Progenitor cell of endocrine pancreas (in vitro differentiated cells): ENCODE measurements around the gene CNTNAP2. TPM values are rescaled to one million over a fixed set of nuclear protein-coding genes. Genes with fewer than 3 reads are reported as not detected.

Source experiments
- DNase-seq: peaks from one replicate; pipeline ENCODE4 v3.0.0; 2021; ENCODE audit warnings: low spot score; ENCODE audit not compliant: unreplicated experiment
- H3K27ac Mint-ChIP-seq: 2 replicates; pipeline ENCODE4 v1.8.0; 2021; ENCODE audit warnings: mild to moderate bottlenecking, moderate library complexity, mixed read lengths
- H3K27me3 Mint-ChIP-seq: 2 replicates; pipeline ENCODE4 v1.8.0; 2021; ENCODE audit warnings: mixed read lengths
- H3K36me3 Mint-ChIP-seq: 2 replicates; pipeline ENCODE4 v1.8.0; 2022; ENCODE audit warnings: mixed read lengths; ENCODE audit not compliant: insufficient read depth
- H3K4me1 Mint-ChIP-seq: 2 replicates; pipeline ENCODE4 v1.8.0; 2021; ENCODE audit warnings: low read depth, mixed read lengths
- H3K4me3 Mint-ChIP-seq: 2 replicates; pipeline ENCODE4 v1.8.0; 2021; ENCODE audit warnings: low read depth, mild to moderate bottlenecking, moderate library complexity, mixed read lengths
- H3K9me3 Mint-ChIP-seq: 2 replicates; pipeline ENCODE4 v1.8.0; 2021; ENCODE audit warnings: low read depth, mixed read lengths
- CTCF ChIP-seq: fragments of 200-600 bp; sonication (generic); IDR thresholded peaks from one replicate; pipeline ENCODE4 v1.5.0; 2021; ENCODE audit warnings: antibody characterized with exemption, mild to moderate bottlenecking; ENCODE audit not compliant: unreplicated experiment
- total RNA-seq: library from RNA; stranded (reverse); gene quantifications from 2 replicates; pipeline ENCODE4 v1.2.1, GENCODE V29; 2021

The CNTNAP2 gene
- total RNA-seq, 1 donor from 2014 or later, result 6.5 TPM

GRCh38 chr7:146647445-146647844 is 530.8 kb downstream of the CNTNAP2 start:
- H3K27me3 Mint-ChIP-seq, result no peaks in the 10 kb centered on the region
- DNase-seq, result no peak
- TF ChIP-seq CTCF, result no peak
- no peak overlapping the region for H3K27ac Mint-ChIP-seq
- no peaks in the 10 kb centered on the region for H3K36me3 Mint-ChIP-seq
- H3K4me1 Mint-ChIP-seq, result no peaks in the 10 kb centered on the region
- H3K4me3 Mint-ChIP-seq, result no peak overlapping the region
- no peaks in the 10 kb centered on the region for H3K9me3 Mint-ChIP-seq

GRCh38 chr7:146652176-146652575 is 535.6 kb downstream of the CNTNAP2 start:
- no peak for TF ChIP-seq CTCF
- Mint-ChIP-seq H3K27me3 (no peaks in the 10 kb centered on the region), H3K4me1 (peaks cover 15% of the 10 kb centered on the region), H3K27ac (no peak overlapping the region), H3K9me3 (no peaks in the 10 kb centered on the region), H3K36me3 (no peaks in the 10 kb centered on the region), H3K4me3 (no peak overlapping the region)
- DNase-seq, result no peak

- Mint-ChIP-seq H3K27me3 (no peaks in the 10 kb centered on the region), H3K4me3 (no peak overlapping the region), H3K9me3 (no peaks in the 10 kb centered on the region), H3K36me3 (no peaks in the 10 kb centered on the region), H3K27ac (no peak overlapping the region), H3K4me1 (peaks cover 17% of the 10 kb centered on the region)
- no peak for TF ChIP-seq CTCF
- no peak for DNase-seq
These were observed 537.4 kb downstream of the CNTNAP2 start for GRCh38 chr7:146654048-146654447.

GRCh38 chr7:146655928-146656797 is 539.6 kb downstream of the CNTNAP2 start:
- TF ChIP-seq CTCF, result no peak
- H3K4me3 Mint-ChIP-seq, result no peak overlapping the region
- peak overlapping the region; percentile 9 for H3K27ac Mint-ChIP-seq
- no peaks in the 10 kb centered on the region for H3K36me3 Mint-ChIP-seq
- H3K27me3 Mint-ChIP-seq, result no peaks in the 10 kb centered on the region
- no peaks in the 10 kb centered on the region for H3K9me3 Mint-ChIP-seq
- no peak for DNase-seq
- H3K4me1 Mint-ChIP-seq, result peaks cover 19% of the 10 kb centered on the region

GRCh38 chr7:146656988-146657387 is 540.4 kb downstream of the CNTNAP2 start:
- H3K36me3 Mint-ChIP-seq, result no peaks in the 10 kb centered on the region
- no peak overlapping the region for H3K27ac Mint-ChIP-seq
- peaks cover 21% of the 10 kb centered on the region for H3K4me1 Mint-ChIP-seq
- H3K27me3 Mint-ChIP-seq, result no peaks in the 10 kb centered on the region
- peak; percentile 22 for TF ChIP-seq CTCF
- no peak for DNase-seq
- no peak overlapping the region for H3K4me3 Mint-ChIP-seq
- H3K9me3 Mint-ChIP-seq, result no peaks in the 10 kb centered on the region
